ENCODE results near the gene ANKFN1.

The ANKFN1 gene

GRCh38 chr17:56152874-56153602 is at the start of gene ANKFN1:
Gene ANKFN1 (plus strand): TSS chr17:56153475. CDS start chr17:56212668, 59,193 bp downstream.
- DNase-seq: no peak

GRCh38 chr17:56108811-56109284 is 44.4 kb upstream of the ANKFN1 start:
- no peak for DNase-seq

GRCh38 chr17:56109836-56110235 is 43.4 kb upstream of the ANKFN1 start:
- no peak for DNase-seq

DNA sequence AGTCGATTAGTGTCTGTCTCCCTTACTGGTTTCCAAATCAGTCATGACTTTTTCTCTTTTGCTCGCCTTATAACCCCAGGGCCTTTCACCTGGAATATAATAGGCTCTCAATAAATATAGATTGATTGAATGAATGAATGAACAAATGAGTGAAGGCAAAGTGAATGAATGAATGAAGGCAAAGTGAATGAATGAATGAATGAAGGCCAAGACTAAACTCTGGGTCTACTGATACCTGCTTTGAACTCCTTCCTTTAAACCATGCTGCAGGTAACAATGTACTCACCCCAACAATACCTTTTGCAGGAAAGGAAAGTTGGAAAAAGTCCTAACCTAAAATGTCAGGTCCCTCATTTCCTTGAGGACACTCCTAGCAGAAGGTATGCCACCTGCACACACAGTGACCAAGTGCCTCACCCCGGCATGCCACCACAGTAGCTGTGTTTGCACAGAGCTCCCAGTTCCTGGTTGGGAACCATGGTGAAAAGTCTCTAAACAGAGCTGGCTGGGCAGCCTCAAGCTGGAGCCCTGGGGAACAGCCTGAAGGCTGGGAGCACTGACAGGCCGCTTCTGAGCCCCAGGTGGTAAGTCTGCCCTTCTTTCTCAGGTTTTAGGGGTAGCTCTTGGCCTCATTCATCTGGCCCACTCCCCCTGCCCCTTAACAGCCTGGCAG is 42.7 kb upstream of the ANKFN1 start:
- no peak for DNase-seq

DNA sequence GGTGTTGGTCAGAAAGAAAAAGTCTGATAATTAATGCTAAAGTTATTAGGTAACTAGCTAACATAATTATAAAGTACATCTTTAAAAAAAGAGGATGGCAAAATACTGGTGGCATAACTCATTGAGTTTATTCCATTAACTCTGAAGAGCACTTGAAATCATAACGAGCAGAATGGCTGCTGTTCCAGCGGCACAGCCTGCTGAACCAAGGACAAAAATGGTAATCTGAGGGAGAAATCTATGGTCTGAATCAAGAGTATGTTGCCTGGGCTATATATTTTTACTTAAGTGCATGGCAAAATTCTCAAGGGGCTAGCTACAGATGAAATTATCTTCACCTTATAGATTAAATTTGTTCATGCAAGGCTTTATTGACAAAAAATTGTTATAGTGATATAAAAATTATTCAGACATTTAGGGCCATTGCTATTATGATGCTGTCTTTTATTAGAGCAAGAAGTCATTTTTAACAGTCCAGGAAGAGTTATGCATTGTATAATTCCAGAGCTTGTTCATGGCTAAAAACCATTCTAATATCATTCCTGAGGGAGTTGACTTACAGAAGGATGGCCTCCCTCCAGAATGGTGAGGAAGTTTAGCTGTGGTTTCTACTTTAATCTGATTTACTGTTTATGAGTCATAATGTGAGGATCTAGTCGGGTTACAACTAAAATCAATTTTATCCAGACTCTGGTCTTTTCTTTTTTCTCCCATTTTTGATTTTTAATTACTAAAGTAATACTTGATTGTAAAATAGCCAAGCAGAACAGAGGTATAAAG is 41.4 kb upstream of the ANKFN1 start:
- DNase-seq: no peak

GRCh38 chr17:56113486-56113885 is 39.8 kb upstream of the ANKFN1 start:
- DNase-seq: no peak

DNA sequence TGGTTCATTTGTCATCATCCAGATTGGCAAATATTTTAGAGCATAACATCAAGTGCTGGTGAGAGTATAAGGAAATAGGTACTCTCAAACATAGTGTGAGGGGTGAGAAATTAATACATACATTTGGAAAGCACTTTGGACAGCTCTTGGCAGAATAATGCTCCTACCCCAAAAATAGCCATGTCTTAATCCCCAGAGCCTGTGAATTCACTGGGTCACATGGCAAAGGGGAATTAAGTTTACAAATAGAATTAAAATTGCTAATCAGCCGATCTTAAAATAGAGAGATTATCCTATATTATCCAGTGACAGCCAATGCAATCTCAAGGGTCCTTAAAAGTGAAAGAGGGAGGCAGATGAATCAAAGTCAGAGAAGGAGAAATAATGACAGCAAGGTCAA is 38.8 kb upstream of the ANKFN1 start:
- no peak for DNase-seq

GRCh38 chr17:56119191-56119590 is 34.1 kb upstream of the ANKFN1 start:
- DNase-seq: no peak

DNA sequence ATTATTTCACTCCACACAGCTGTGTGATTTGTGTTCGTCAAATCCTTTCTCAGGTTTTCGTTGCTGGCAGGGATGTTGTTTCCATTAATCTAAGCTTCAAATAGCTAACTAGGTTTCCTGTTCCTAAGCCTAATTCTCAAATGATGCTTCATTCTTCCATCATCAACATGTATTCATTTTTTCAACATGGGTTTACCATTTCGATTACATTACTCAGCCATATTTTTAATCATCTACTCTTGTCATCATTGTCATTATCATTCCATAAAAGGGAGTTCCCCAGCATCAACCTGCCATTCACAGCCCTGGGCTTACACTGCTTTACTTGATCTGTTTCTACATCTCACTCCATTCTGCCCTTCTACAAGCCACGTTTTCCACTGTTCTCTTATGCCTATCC is 33.3 kb upstream of the ANKFN1 start:
- DNase-seq: no peak

DNA sequence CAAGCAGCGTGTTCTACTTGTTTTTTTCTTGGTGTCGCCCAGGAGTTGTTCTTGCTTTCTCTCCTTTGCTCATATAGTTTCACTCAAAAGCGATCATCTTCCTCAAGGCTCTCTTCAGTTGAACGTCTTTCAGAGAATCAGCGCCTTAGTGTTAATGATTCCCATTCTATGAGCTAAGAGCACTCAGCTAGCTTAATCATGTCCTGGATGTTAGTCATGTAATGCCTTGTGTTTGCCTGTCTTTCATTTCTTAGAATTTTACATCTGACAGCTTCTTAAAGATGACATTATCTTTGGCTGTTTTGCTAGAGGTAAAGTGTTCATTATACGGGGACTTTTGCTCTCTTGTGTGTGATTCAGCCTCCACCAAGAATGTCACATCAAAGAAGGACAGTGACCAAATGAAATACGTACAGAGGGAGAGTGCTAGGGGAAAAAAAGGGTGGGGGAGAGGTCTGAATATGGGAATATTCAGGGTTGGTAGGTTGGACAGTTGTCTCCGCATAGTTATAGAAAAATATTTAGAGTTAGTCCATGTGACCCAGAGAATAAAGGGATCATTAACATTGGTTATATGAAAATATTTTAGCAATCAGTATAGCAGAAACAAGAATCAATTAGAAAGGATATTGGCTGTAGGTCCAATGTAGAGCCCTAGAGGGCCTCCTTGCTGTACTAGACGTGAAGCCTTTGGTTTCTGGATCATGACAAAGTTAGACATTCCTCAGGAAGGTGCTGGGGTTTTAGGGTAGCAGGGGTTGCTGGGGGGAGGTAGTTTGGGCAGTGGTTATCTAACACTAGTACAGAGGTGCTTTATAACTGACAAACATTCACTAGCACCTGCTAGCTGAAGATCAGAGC is 31.9 kb upstream of the ANKFN1 start:
- no peak for DNase-seq

- DNase-seq: peak; percentile 50
Observed at GRCh38 chr17:56125830-56126819, 27.1 kb upstream of the ANKFN1 start.

GRCh38 chr17:56130026-56130425 is 23.2 kb upstream of the ANKFN1 start:
- DNase-seq: no peak

GRCh38 chr17:56130631-56131030 is 22.6 kb upstream of the ANKFN1 start:
- no peak for DNase-seq

- no peak for DNase-seq
Observed at GRCh38 chr17:56131431-56131830, 21.8 kb upstream of the ANKFN1 start.

GRCh38 chr17:56136301-56136700 is 17.0 kb upstream of the ANKFN1 start:
- no peak for DNase-seq

- DNase-seq: no peak
Observed at GRCh38 chr17:56141046-56141839, 12.0 kb upstream of the ANKFN1 start.

GRCh38 chr17:56142325-56142724 is 10.9 kb upstream of the ANKFN1 start:
- DNase-seq: no peak

DNA sequence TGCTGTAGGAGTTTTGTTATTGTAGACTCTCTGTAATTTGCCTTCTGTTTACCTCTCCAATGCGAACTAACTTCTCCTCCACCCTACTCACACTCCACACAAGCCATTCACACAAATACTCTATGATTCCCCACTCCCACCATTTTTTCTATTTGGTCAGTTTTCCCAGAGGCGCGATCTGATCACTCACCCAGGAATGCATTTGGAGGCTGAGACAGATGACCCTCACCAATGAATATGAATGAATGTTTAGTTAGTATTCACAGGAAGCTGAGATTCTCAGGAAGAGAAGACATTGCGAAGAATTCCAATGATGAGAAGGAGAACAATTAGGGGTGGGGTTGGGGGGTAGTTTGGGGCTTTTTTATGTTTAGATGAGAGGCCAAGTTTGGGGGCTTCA is 10.5 kb upstream of the ANKFN1 start:
- DNase-seq: no peak

DNA sequence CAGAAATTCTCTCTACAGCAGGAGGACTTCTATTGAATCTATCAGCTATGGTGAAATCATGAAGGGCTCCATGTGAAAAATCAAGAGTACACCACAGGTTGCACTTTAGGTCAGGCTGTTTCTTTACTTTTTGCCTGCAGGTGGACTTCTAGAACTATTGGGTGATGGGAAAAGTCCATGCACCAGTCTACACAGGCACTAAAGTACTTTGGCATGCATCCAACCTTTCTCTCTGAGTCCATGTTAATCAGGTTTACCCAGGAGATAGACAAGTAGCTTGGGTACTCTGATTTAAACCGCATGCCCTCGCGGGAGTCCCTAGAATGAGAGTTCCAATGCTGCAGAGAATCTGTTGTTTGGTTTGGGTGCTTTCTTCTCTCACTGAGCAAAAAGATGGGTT is 9.1 kb upstream of the ANKFN1 start:
- no peak for DNase-seq

GRCh38 chr17:56146534-56146933 is 6.7 kb upstream of the ANKFN1 start:
- DNase-seq: no peak

GRCh38 chr17:56148333-56148732 is 4.9 kb upstream of the ANKFN1 start:
- DNase-seq: no peak
